Measurements from ENCODE around the gene SLC12A3.
"Not testable (repeated sequence)": the region's sequence is repeated elsewhere in the genome, so short reads cannot be mapped to it uniquely, and the experiment has no call there.

Gene SLC12A3

DNA sequence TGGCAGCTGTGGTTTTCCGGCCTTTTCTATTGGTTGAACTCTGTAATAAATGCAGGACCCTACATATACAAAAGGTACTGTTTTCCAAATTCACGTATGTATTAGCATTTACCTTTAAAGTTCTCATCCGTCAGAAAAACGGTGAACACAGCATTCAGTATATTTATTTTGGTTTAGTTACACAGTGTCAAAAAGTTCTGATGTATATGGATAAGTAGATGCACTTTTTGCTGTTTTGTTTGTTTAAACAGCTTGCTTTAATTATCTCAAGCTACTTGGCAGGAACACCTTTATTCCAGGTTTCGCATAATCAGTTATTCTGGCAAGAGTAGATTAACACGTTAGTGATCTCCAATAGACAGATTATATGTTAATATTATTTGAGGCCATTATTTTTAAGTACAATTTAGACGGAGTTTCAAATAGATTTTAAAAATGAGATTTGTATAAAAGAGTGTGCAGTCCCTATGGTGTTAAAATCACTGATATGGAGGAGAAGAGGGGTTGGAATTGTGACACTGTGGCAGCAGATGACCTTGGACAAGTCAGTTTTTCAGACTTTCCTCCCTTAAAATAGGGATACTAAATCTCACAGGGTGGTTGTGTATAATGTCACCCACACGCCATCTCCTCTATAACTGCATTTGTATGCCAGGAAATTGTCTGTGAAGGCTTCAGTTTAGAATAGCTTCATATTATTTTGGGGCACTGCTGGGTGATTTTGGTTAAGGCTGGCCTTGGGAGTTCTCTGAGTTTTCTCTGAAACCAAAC, 69.0 kb downstream of the SLC12A3 start:
- no peak for DNase-seq (ENCODE audit: low read depth)
- peak overlapping the region; percentile 92 for H3K4me3 ChIP-seq (ENCODE audit: low read depth, low read length)
- TF ChIP-seq, protein P1, sequence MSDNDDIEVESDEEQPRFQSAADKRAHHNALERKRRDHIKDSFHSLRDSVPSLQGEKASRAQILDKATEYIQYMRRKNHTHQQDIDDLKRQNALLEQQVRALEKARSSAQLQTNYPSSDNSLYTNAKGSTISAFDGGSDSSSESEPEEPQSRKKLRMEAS (IDR thresholded peaks at IDR 0.05; ENCODE audit: low read depth, low read length) = no peak
- TF ChIP-seq, protein P2, sequence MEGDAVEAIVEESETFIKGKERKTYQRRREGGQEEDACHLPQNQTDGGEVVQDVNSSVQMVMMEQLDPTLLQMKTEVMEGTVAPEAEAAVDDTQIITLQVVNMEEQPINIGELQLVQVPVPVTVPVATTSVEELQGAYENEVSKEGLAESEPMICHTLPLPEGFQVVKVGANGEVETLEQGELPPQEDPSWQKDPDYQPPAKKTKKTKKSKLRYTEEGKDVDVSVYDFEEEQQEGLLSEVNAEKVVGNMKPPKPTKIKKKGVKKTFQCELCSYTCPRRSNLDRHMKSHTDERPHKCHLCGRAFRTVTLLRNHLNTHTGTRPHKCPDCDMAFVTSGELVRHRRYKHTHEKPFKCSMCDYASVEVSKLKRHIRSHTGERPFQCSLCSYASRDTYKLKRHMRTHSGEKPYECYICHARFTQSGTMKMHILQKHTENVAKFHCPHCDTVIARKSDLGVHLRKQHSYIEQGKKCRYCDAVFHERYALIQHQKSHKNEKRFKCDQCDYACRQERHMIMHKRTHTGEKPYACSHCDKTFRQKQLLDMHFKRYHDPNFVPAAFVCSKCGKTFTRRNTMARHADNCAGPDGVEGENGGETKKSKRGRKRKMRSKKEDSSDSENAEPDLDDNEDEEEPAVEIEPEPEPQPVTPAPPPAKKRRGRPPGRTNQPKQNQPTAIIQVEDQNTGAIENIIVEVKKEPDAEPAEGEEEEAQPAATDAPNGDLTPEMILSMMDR (IDR thresholded peaks at IDR 0.05; ENCODE audit: low read depth, low read length) = no peak
- TF ChIP-seq MYC (IDR thresholded peaks at IDR 0.05; ENCODE audit: low read depth, low read length) (no peak), POLR2A (IDR thresholded peaks at IDR 0.05; ENCODE audit: extremely low read depth, insufficient read length) (no peak)

DNA sequence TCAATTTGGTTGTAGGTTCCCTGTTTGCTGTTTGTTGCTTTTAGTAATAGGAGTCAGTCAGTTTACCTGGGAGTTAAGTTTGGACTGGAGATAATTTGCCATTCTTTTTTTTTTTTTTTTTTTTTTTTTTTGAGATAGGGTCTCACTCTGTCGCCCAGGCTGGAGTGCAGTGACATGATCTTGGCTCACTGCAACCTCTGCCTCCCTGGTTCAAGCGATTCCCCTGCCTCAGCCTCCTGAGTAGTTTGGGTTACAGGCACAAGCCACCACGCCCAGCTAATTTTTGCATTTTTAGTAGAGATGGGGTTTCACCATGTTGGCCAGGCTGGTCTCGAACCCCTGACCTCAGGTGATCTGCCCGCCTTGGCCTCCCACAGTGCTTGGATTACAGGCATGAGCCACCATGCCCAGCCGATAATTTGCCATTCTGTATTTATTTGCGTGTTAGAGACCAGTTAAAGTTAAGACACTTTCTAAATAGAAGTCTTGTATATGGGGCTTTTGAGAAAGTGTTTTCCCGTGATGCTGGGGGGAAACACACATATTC, 69.7 kb downstream of the SLC12A3 start:
- not testable (repeated sequence) for DNase-seq (ENCODE audit: low read depth)
- H3K4me3 ChIP-seq (ENCODE audit: low read depth, low read length) = peak overlapping the region; percentile 92

DNA sequence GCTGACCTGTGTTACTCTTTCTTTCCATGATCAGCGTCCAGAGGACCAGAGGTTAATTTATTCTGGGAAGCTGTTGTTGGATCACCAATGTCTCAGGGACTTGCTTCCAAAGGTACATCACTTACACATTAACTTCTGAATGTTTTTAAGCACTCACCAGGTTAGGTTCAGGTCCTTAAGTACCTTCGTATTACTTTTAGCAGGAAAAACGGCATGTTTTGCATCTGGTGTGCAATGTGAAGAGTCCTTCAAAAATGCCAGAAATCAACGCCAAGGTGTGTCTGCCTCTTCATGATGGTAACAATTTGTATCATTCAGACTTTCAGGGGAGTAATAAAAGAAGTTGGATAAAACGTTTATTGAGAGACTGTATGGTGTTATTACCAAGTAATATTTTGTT, 70.2 kb downstream of the SLC12A3 start:
- no peak for DNase-seq (ENCODE audit: low read depth)
- TF ChIP-seq, protein P1 (IDR thresholded peaks at IDR 0.05; ENCODE audit: low read depth, low read length) = no peak
- TF ChIP-seq POLR2A (IDR thresholded peaks at IDR 0.05; ENCODE audit: extremely low read depth, insufficient read length) (no peak), MYC (IDR thresholded peaks at IDR 0.05; ENCODE audit: low read depth, low read length) (no peak)
- TF ChIP-seq, protein P2 (IDR thresholded peaks at IDR 0.05; ENCODE audit: low read depth, low read length) = no peak
- peak overlapping the region; percentile 33 for H3K4me3 ChIP-seq (ENCODE audit: low read depth, low read length)

DNA sequence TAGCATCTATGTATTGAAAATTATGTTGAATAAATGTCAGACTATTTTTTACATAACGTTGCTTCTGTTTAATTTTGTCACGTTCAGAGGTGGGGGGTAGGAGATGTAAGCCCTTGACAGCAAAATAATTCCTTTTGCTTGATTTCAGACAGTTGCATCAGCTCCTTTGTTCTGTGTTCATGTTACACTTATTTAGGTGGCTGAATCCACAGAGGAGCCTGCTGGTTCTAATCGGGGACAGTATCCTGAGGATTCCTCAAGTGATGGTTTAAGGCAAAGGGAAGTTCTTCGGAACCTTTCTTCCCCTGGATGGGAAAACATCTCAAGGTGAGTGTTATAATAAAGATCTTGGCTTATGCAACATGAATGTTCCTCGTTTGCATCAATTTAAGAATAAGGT, 71.5 kb downstream of the SLC12A3 start:
- TF ChIP-seq, protein P2 (IDR thresholded peaks at IDR 0.05; ENCODE audit: low read depth, low read length) = no peak
- TF ChIP-seq POLR2A (IDR thresholded peaks at IDR 0.05; ENCODE audit: extremely low read depth, insufficient read length) (no peak), MYC (IDR thresholded peaks at IDR 0.05; ENCODE audit: low read depth, low read length) (no peak)
- TF ChIP-seq, protein P1 (IDR thresholded peaks at IDR 0.05; ENCODE audit: low read depth, low read length) = no peak
- peak overlapping the region; percentile 13 for H3K4me3 ChIP-seq (ENCODE audit: low read depth, low read length)
- no peak for DNase-seq (ENCODE audit: low read depth)

DNA sequence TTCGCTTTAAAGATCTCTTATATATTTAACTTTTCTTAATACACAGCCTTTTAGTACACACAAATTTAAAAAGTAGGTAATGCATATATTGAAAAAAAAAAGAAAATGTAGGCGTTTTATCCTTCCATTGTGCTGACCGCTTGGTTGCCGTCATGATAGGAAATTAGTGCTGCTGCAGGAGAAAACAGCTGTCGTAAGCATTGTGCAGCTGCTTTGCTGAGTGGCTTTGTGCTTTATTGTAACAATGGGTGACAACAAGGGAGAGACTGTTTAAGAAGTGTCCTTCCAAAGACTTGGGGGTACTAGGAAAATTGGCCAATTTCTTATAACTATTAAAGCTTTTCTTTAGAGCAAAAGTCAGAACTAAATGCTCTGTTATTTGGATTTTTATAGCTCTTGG, 71.9 kb downstream of the SLC12A3 start:
- no peak overlapping the region for H3K4me3 ChIP-seq (ENCODE audit: low read depth, low read length)
- no peak for TF ChIP-seq POLR2A (IDR thresholded peaks at IDR 0.05; ENCODE audit: extremely low read depth, insufficient read length)
- no peak for TF ChIP-seq MYC (IDR thresholded peaks at IDR 0.05; ENCODE audit: low read depth, low read length)
- TF ChIP-seq, protein P2 (IDR thresholded peaks at IDR 0.05; ENCODE audit: low read depth, low read length) = no peak
- TF ChIP-seq, protein P1 (IDR thresholded peaks at IDR 0.05; ENCODE audit: low read depth, low read length) = no peak
- no peak for DNase-seq (ENCODE audit: low read depth)

DNA sequence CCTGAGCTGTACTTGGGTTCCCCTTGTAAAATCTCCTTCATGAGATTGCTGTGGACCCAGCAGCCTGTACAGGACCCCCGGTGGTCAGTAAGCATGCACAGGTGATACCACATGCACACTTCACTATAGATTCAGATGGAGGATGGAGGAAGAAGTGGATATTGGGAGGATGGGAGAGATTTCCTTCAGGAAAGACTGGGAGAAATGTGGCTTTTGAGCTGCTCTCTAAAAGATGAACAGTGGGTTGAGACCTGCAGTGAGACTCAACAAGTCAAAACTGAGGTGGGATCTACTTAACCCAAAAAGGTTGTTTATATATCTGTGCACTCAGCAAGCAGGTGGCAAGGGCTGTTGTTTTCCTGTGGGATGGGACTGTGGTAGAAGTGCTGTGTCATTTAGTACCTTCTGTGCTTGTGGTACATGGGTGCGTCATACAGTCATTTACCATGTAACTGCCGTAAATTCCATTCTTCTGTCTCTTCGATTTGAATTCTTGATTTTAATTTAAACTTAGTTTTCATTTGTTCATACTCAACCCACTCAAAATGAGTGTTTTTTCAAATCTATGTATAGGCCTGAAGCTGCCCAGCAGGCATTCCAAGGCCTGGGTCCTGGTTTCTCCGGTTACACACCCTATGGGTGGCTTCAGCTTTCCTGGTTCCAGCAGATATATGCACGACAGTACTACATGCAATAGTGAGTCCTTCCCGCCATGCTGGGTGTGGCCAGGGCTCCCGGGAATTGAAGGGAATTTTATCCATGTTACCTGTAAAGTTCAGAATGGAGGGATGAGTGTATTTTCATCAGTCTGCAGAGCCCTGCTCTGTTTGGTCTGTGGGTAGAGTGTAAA, 73.9 kb downstream of the SLC12A3 start:
- no peak for TF ChIP-seq POLR2A (IDR thresholded peaks at IDR 0.05; ENCODE audit: extremely low read depth, insufficient read length)
- no peak for TF ChIP-seq MYC (IDR thresholded peaks at IDR 0.05; ENCODE audit: low read depth, low read length)
- TF ChIP-seq, protein P1 (IDR thresholded peaks at IDR 0.05; ENCODE audit: low read depth, low read length) = no peak
- TF ChIP-seq, protein P2 (IDR thresholded peaks at IDR 0.05; ENCODE audit: low read depth, low read length) = no peak
- H3K4me3 ChIP-seq (ENCODE audit: low read depth, low read length) = no peak overlapping the region
- no peak for DNase-seq (ENCODE audit: low read depth)

All from NB4 (cell line).